Sigmoid colon (tissue), 7 donors: ENCODE data around the gene TRAF3IP1. TPM values are rescaled to one million over a fixed set of nuclear protein-coding genes. Genes with fewer than 3 reads are reported as not detected.
A peak's percentile ranks its signal among the peaks of the same experiment; 100 is the strongest.

Experiments used
- DNase-seq: peaks from one replicate; pipeline ENCODE4 v3.0.0-alpha.2; 2019
- H3K27ac ChIP-seq, 4 donors: fragments of 200-600 bp; sonication (generic); one replicate each; pipeline ENCODE4 v1.5.1; 2016 to 2019; ENCODE audit warnings: mild to moderate bottlenecking in 1 of 4
- H3K27me3 ChIP-seq, 3 donors: fragments of 200-600 bp; sonication (generic); one replicate each; pipeline ENCODE4 v1.5.1; 2019; ENCODE audit warnings: mild to moderate bottlenecking in 1 of 3
- H3K36me3 ChIP-seq, 4 donors: fragments of 200-600 bp; sonication (generic); one replicate each; pipeline ENCODE4 v1.5.1; 2016 to 2019
- H3K4me1 ChIP-seq, 4 donors: fragments of 200-600 bp; sonication (generic); one replicate each; pipeline ENCODE4 v1.5.1; 2017 to 2019
- H3K4me3 ChIP-seq, 4 donors: fragments of 200-600 bp; sonication (generic); one replicate each; pipeline ENCODE4 v1.5.1; 2017 to 2019; ENCODE audit warnings: mild to moderate bottlenecking in 2 of 4, moderate library complexity in 1 of 4
- H3K9me3 ChIP-seq, 4 donors: fragments of 200-600 bp in 3 of 4; sonication (generic) in 3 of 4; one replicate each; pipeline versions ENCODE4 v1.5.1 to v1.6.1; 2013 to 2019
- EP300 ChIP-seq, 4 donors: sonication (generic); formaldehyde crosslinking; IDR thresholded peaks; one replicate each; pipeline ENCODE4 v1.6.1; 2017; ENCODE audit warnings: antibody characterized with exemption in 4 of 4
- POLR2A ChIP-seq, 2 donors: fragments of 450-650 bp; IDR thresholded peaks; one replicate each; pipeline ENCODE4 v1.6.1; 2016; ENCODE audit warnings: antibody characterized with exemption in 2 of 2, mild to moderate bottlenecking in 2 of 2, moderate library complexity in 2 of 2
- POLR2AphosphoS5 ChIP-seq, 4 donors: sonication (generic); formaldehyde crosslinking; IDR thresholded peaks; one replicate each; pipeline ENCODE4 v1.6.1; 2017; ENCODE audit warnings: antibody characterized with exemption in 4 of 4
- WGBS, 2 donors: extraction: QIAGEN DNeasy Blood & Tissue Kit; methylation state at CpG; one replicate each; pipeline ENCODE4 v1.1.7; 2013; 5-methylcytosine and 5-hydroxymethylcytosine counted together
- intact Hi-C: fragments of 100-400 bp; cut with DNase I; formaldehyde crosslinking; loops from one replicate; pipeline ENCODE4 v1.15.1; 2023
- polyA plus RNA-seq, 3 donors: library from polyadenylated mRNA; stranded (reverse); fragments of 200-250 nt; gene quantifications; one replicate each; pipeline ENCODE4 v1.2.3, GENCODE V29; 2013
- small RNA-seq, 3 donors: library from RNA; depleted of rRNA; stranded (forward); fragments of <200 nt; gene quantifications; one replicate each; pipeline ENCODE3, GENCODE V24; 2016
- total RNA-seq, 4 donors: library from RNA; depleted of rRNA; stranded (reverse); fragments of >200 nt; gene quantifications; one replicate each; pipeline ENCODE4 v1.1.0, GENCODE V29; 2016
- TF ChIP-seq, protein P1 (sequence below), 4 experiments: fragments of 450-650 bp in 3 of 4; fragments of 200-600 bp in 1 of 4; IDR thresholded peaks; one replicate each; pipeline ENCODE4 v1.5.1; 2016 to 2019; ENCODE audit warnings: antibody characterized with exemption in 4 of 4, mild to moderate bottlenecking in 3 of 4, moderate library complexity in 2 of 4
- donor health status: healthy with polysubstance abuse.
- donor health status: Bipolar disorder and iron deficiency.
- donor health status: healthy.

TRAF3IP1 gene
- total and polyA plus RNA-seq, 7 donors = 6.9 to 20.8 (median 17.5) TPM

DNA sequence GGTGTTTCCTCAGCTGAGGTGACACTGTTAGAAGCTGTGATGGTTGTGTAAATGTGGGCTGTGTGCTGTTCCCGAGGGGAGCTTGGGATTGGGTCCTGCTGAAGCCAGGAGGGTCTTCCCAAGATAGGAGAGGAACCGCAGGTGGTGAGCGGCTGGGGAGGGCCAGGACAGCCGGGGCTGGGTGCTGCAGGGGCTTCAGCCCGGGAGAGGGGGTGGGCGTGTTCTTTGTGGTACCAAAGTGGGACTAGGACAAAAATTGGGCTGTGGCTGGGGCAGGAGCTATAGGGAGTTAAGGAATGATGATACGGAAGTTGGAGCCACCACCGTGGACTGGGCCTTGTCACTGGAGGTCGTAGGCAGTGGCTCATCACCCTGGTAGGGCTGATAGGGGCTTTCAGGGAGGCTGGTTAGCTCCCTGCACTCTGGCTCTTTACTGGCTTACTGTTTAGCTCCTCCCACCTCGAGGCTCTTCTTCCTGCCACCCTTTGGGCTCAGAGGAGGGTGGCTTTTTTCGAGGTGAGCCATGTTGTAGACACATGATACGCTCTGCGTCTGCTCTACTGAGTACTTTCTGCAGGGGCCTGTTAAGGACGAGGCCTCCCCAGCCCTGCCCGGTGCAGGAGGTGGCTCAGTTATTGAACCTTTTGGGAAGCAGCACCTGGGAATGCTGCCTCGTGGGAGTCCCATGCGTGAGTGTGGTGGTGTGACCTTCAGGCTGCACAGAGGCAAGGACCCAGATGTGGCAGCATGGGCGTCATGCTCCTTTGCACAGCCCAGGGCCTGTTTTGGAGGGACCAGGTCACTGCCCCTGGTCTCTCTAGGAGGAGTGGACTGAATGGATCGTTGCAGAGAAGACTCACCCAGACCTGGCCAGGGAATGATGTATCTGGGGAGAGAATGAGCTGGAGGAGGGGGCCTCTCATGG, 128.0 kb downstream of the TRAF3IP1 start:
- H3K4me1 ChIP-seq = peaks cover 0 to 25% (median 4%) of the 10 kb centered on the region in 4 donors
- H3K36me3 ChIP-seq = peaks cover 29 to 72% (median 39%) of the 10 kb centered on the region in 4 donors
- H3K27ac ChIP-seq = peak overlapping the region in 2 of 4 donors; percentile 73 to 77
- no peaks in the 10 kb centered on the region for H3K27me3 ChIP-seq
- H3K4me3 ChIP-seq = no peak overlapping the region
- WGBS, 2 donors = 87% methylated on average over 19 of the region's 19 CpGs
- TF ChIP-seq, protein P1, sequence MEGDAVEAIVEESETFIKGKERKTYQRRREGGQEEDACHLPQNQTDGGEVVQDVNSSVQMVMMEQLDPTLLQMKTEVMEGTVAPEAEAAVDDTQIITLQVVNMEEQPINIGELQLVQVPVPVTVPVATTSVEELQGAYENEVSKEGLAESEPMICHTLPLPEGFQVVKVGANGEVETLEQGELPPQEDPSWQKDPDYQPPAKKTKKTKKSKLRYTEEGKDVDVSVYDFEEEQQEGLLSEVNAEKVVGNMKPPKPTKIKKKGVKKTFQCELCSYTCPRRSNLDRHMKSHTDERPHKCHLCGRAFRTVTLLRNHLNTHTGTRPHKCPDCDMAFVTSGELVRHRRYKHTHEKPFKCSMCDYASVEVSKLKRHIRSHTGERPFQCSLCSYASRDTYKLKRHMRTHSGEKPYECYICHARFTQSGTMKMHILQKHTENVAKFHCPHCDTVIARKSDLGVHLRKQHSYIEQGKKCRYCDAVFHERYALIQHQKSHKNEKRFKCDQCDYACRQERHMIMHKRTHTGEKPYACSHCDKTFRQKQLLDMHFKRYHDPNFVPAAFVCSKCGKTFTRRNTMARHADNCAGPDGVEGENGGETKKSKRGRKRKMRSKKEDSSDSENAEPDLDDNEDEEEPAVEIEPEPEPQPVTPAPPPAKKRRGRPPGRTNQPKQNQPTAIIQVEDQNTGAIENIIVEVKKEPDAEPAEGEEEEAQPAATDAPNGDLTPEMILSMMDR (IDR thresholded peaks at IDR 0.05) = no peak
- TF ChIP-seq POLR2A (IDR thresholded peaks at IDR 0.05) (no peak), POLR2AphosphoS5 (IDR thresholded peaks at IDR 0.05) (no peak), EP300 (IDR thresholded peaks at IDR 0.05) (no peak)
- no peaks in the 10 kb centered on the region for H3K9me3 ChIP-seq
- intact Hi-C loops = no loop called here
- peak; percentile 53 for DNase-seq

DNA sequence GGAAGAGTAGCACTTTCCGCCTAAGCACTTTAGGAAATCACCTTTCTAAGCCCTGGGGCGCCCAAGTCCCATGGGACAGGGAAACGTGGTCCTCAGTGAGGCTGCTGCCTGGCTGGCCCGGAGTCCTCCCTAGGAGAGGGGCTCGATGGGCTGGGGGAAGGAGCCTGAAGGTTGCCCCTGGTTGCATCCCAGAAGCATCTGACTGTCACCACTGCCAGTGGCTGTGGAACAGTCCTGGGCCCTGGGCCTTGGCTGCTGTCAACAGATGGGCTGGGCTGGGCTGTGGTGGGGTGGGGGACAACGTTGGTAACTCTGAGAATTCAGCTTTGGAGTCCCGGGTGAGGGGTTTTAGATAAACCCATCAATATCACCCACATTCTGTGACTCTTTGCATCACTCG, 128.9 kb downstream of the TRAF3IP1 start:
- peak overlapping the region in 3 of 4 donors; percentile 18 to 77 (median 73) for H3K27ac ChIP-seq
- peaks cover 0 to 25% (median 4%) of the 10 kb centered on the region in 4 donors for H3K4me1 ChIP-seq
- DNase-seq = peak; percentile 60
- WGBS, 2 donors = 84 to 88% methylated on average over 8 of the region's 8 CpGs
- H3K4me3 ChIP-seq = no peak overlapping the region
- H3K27me3 ChIP-seq = no peaks in the 10 kb centered on the region
- intact Hi-C loops = no loop called here
- no peaks in the 10 kb centered on the region for H3K9me3 ChIP-seq
- TF ChIP-seq EP300 (IDR thresholded peaks at IDR 0.05) (no peak), POLR2A (IDR thresholded peaks at IDR 0.05) (no peak), POLR2AphosphoS5 (IDR thresholded peaks at IDR 0.05) (no peak)
- TF ChIP-seq, protein P1 (IDR thresholded peaks at IDR 0.05) = no peak
- peaks cover 29 to 70% (median 37%) of the 10 kb centered on the region in 4 donors for H3K36me3 ChIP-seq

- Histone ChIP-seq H3K27me3 (no peaks in the 10 kb centered on the region), H3K27ac (peak overlapping the region; percentile 34 to 77 (median 63)), H3K36me3 (peaks cover 29 to 62% (median 33%) of the 10 kb centered on the region in 4 donors), H3K9me3 (no peaks in the 10 kb centered on the region), H3K4me3 (no peak overlapping the region), H3K4me1 (peaks cover 0 to 25% (median 4%) of the 10 kb centered on the region in 4 donors)
- intact Hi-C loops = no loop called here
- TF ChIP-seq POLR2AphosphoS5 (IDR thresholded peaks at IDR 0.05) (peak in 2 of 4 donors; percentile 17 to 30), EP300 (IDR thresholded peaks at IDR 0.05) (no peak), POLR2A (IDR thresholded peaks at IDR 0.05) (no peak)
- TF ChIP-seq, protein P1 (IDR thresholded peaks at IDR 0.05) = no peak
- WGBS, 2 donors = 85 to 91% methylated on average over 9 of the region's 9 CpGs
- peak; percentile 90 for DNase-seq
These were observed 129.6 kb downstream of the TRAF3IP1 start for GRCh38 chr2:238449909-238450417.

- H3K9me3 ChIP-seq = no peaks in the 10 kb centered on the region
- H3K27me3 ChIP-seq = no peaks in the 10 kb centered on the region
- intact Hi-C loops = no loop called here
- TF ChIP-seq EP300 (IDR thresholded peaks at IDR 0.05) = no peak
- TF ChIP-seq, protein P1 (IDR thresholded peaks at IDR 0.05) = no peak
- no peak for TF ChIP-seq POLR2A (IDR thresholded peaks at IDR 0.05)
- TF ChIP-seq POLR2AphosphoS5 (IDR thresholded peaks at IDR 0.05) = no peak
- H3K4me1 ChIP-seq = peaks cover 0 to 25% (median 4%) of the 10 kb centered on the region in 4 donors
- peak overlapping the region; percentile 53 to 77 (median 64) for H3K27ac ChIP-seq
- DNase-seq = peak; percentile 66
- H3K36me3 ChIP-seq = peaks cover 24 to 57% (median 29%) of the 10 kb centered on the region in 4 donors
- H3K4me3 ChIP-seq = no peak overlapping the region
- 93 to 95% methylated on average over 11 of the region's 11 CpGs for WGBS, 2 donors
These were observed 130.1 kb downstream of the TRAF3IP1 start for GRCh38 chr2:238450440-238450861.

Small RNA genes lying within 50 kb of the gene (small RNA-seq; reads per million reads assigned to genes)
- 0 reads per million in 3 donors for gene RNU6-234P

Other genes starting within 250 kb of the TRAF3IP1 start
- gene ESPNL, start 220.2 kb upstream of the TRAF3IP1 start, total RNA-seq = 1 to 10 TPM in 1 of 4 donors, under 1 TPM in 2, not detected in 1; 0.36 to 2.0 (median 0.49) TPM
- gene ESPNL, start 220.2 kb upstream of the TRAF3IP1 start, polyA plus RNA-seq = under 1 TPM in 1 of 3 donors, not detected in 2; 0.67 TPM
- gene KLHL30, start 181.8 kb upstream of the TRAF3IP1 start, total RNA-seq = 1 to 10 TPM in 1 of 4 donors, under 1 TPM in 3; 0.49 to 3.6 (median 0.76) TPM
- gene KLHL30, start 181.8 kb upstream of the TRAF3IP1 start, polyA plus RNA-seq = under 1 TPM in 1 of 3 donors, not detected in 2; 0.19 TPM
- gene ERFE, start 161.5 kb upstream of the TRAF3IP1 start, total RNA-seq = under 1 TPM in 2 of 4 donors, not detected in 2; 0.49 to 0.71 TPM
- gene ERFE, start 161.5 kb upstream of the TRAF3IP1 start, polyA plus RNA-seq = under 1 TPM in 1 of 3 donors, not detected in 2; 0.42 TPM
- gene ILKAP, start 116.8 kb upstream of the TRAF3IP1 start, total RNA-seq = 10 to 100 TPM; 32.2 to 57.3 (median 45.3) TPM
- gene ILKAP, start 116.8 kb upstream of the TRAF3IP1 start, polyA plus RNA-seq = 10 to 100 TPM; 26.4 to 40.6 (median 28.0) TPM
- gene HES6, start 80.5 kb upstream of the TRAF3IP1 start, total RNA-seq = 10 to 100 TPM; 13.2 to 27.3 (median 18.1) TPM
- 10 to 100 TPM; 40.7 to 59.2 (median 52.3) TPM for gene HES6, start 80.5 kb upstream of the TRAF3IP1 start, polyA plus RNA-seq
- 10 to 100 TPM in 1 of 4 donors, 1 to 10 TPM in 3; 7.7 to 11.8 (median 9.2) TPM for gene PER2, start 31.9 kb upstream of the TRAF3IP1 start, total RNA-seq
- 1 to 10 TPM; 3.7 to 7.1 (median 4.2) TPM for gene PER2, start 31.9 kb upstream of the TRAF3IP1 start, polyA plus RNA-seq
- 10 to 100 TPM; 13.6 to 36.0 (median 15.3) TPM for gene ASB1, start 106.4 kb downstream of the TRAF3IP1 start, total RNA-seq
- 10 to 100 TPM in 1 of 3 donors, 1 to 10 TPM in 2; 3.5 to 20.2 (median 6.0) TPM for gene ASB1, start 106.4 kb downstream of the TRAF3IP1 start, polyA plus RNA-seq